ENCODE measurements around the gene CRYBG2.

GRCh38 chr1:26323382-26323781, 30.5 kb downstream of the CRYBG2 start:
- no peak for TF ChIP-seq CTCF (IDR thresholded peaks at IDR 0.05 in 4 of 5, conservative IDR thresholded peaks at IDR 0.05 in 1 of 5)
- TF ChIP-seq POLR2A (IDR thresholded peaks at IDR 0.05) = no peak

Measured in gastrocnemius medialis (tissue), 4 donors.